HuH-7 (cell line): ENCODE measurements around the gene PRSS56.

Experiments used
- DNase-seq: peaks from one replicate; pipeline ENCODE4 v3.0.0; 2011; ENCODE audit warnings: low spot score

Gene PRSS56

DNA sequence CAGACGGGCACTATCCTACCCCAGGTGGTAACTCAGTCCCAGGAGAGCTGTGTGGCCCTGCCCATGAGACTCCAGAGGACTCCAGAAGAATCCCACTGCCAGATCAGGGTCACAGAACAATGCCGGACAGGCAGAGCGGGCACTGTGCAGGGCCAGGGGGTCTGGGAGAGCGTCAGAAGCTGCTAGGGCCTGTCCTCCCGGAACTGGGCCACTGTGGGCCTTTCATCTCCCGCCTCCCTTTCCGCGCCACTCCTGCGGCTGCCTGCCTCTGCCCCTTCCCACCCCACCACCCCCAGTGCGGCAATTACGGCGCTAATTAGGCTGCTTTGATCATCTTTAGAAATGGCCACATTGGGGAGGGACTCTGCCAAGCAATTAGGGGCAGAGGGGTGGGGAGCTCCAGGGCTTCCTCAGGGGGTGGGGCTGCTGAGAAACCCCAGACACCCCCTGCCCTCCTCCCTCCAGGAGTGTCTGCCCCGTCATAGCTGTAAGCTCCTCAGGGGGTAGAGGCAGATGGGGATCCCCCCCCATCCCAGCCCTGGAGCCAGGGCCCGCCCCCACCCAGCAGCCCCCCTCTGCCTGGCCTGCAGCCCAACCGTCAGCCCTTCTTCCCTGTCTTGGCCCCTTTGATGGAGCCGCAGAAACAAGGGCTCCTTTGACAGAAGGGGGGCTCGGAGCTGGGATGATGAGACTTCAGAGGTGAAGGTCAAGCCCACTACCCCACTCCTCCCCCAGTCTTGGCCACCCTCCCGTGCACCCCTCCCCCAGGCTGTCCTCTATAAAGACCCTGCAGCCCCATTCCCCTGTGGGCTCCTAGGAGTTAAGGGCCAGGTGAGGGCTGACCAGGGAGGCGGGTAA, at the start of gene PRSS56:
Gene PRSS56, plus strand, starts transcription at position 808 of the 858 bp plus-strand sequence. CDS start 211 bp downstream, outside the sequence.
- DNase-seq, result no peak

GRCh38 chr2:232473467-232473890, 46.7 kb upstream of the PRSS56 start:
- no peak for DNase-seq

DNA sequence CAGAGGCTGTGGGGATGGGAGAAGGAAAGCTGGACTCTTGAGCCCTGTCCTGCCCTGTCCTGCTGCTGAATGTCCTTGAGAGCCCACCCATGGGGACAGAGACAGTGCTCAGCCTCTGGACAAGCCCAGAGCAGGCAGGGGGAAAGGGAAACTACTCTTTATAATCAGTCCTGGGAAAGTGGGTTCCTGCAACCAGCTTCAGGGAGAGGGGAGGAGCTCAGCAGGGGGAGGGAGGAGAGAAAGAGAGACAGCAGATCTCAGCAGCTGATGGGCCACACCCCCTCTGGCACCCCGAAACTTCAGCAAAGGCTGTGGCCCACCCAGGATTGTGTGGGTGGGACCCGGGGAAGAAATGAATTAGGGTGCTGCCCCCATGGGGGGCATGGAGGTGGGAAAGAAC, 44.1 kb upstream of the PRSS56 start:
- DNase-seq, result no peak

- no peak for DNase-seq
These were observed 43.4 kb upstream of the PRSS56 start for GRCh38 chr2:232476791-232477190.

- DNase-seq, result no peak
These were observed 42.3 kb upstream of the PRSS56 start for GRCh38 chr2:232477751-232478510.

DNA sequence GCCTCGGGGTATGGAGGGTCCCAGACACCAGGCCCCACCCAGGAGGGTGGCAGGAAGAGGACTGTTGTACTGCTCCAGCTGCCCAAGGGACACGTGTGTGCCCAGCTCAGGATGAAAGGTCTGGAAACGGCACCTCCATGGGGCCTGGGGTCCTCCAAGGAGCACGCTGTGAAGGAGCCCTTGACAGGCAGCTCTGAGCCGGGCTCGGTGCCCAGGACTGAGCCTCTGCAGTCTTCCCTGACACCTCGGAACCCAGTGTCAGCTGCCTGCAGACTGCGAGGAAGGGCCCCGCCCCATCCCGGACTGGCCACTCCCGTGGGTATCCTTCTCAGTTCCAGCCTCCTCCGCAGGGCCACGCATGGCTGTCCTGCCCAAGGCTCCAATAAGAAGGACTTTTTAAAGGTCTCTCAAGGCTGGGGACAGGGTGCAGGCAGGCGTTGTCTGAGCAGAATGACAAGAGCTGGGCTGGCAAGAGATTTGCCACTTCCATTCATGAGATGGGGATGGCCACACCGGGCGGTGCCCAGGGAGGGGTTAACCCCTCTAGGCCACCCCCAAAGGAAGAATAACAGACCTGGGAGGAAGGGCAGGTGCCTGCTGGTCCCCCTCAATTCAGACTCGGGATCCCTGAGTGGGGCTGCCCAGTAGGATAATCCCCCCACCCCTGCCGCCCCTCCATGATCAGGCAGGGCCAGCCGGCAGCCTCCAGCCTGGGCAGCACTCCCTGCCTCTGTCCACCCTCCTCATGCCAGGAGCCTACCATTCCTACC, 41.4 kb upstream of the PRSS56 start:
- DNase-seq, result no peak

GRCh38 chr2:232479341-232480200, 40.6 kb upstream of the PRSS56 start:
- DNase-seq, result peak; percentile 66

- no peak for DNase-seq
These were observed 39.7 kb upstream of the PRSS56 start for GRCh38 chr2:232480201-232481190.

GRCh38 chr2:232481322-232482140, 38.7 kb upstream of the PRSS56 start:
- DNase-seq, result no peak

GRCh38 chr2:232482301-232483238, 37.6 kb upstream of the PRSS56 start:
- DNase-seq, result no peak

DNA sequence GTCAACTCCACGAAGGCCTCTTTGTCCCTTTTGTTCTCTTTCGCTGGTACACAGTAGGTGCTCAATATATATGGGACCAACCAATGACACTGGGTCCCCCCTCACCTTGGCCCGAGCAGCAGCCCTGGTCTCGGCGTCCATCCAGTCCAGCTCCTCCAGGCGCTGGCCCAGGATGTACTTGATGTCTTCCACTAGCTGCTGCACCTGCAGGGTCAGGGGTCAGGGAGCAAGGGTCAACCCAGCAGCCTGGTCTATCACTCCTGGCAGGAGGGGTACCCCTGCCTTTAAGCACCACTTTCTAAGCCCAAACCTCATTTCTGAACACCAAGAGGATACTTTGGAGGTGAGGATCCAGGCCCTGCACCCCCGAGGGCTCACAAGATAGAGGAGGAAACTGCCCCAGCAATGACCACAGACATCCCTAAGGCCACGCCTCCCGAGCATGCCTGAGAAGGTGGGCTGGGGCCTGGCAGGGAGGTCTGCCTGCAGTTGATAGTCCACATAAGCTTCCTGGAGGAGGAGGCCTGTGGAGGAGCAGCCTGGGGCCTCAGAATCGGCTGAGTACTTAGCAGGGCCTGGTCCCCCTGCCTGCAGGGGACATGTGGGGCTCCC, 36.8 kb upstream of the PRSS56 start:
- DNase-seq, result no peak

DNA sequence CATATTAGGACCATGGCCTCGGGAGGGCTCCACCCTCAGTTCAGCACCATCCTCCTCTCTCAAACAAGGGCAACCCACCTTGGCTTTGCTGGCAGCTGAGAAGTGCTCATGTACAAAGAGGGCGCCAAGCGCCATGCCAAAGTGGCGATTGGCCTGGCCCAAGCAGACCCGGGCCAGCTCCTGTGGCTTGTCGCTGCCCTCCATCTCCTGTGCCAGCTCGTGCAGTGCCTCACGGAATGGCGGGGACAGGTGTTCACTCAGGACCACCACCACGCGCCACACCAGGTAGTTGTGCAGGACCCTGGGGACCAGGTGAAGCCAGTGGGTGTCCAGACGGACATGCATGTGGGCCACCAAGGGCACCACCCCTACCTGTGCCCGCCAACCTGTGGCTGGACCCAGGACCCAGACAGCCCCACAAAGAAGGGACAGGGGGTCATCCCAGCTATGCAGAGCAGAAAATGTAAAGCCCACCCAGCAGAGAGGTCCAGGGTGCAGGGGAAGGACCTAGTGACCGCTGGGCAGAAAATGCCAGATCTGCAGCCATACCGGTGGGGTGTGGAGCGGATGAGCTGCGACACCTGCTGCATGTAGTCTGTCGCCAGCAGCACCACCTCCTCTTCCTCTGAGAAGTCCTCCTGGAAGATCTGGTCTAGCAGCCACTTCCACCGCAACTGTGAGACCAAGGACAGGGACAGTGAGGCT, 36.1 kb upstream of the PRSS56 start:
- DNase-seq, result no peak

GRCh38 chr2:232484628-232485347, 35.4 kb upstream of the PRSS56 start:
- DNase-seq, result no peak

GRCh38 chr2:232485348-232485756, 34.8 kb upstream of the PRSS56 start:
- no peak for DNase-seq

DNA sequence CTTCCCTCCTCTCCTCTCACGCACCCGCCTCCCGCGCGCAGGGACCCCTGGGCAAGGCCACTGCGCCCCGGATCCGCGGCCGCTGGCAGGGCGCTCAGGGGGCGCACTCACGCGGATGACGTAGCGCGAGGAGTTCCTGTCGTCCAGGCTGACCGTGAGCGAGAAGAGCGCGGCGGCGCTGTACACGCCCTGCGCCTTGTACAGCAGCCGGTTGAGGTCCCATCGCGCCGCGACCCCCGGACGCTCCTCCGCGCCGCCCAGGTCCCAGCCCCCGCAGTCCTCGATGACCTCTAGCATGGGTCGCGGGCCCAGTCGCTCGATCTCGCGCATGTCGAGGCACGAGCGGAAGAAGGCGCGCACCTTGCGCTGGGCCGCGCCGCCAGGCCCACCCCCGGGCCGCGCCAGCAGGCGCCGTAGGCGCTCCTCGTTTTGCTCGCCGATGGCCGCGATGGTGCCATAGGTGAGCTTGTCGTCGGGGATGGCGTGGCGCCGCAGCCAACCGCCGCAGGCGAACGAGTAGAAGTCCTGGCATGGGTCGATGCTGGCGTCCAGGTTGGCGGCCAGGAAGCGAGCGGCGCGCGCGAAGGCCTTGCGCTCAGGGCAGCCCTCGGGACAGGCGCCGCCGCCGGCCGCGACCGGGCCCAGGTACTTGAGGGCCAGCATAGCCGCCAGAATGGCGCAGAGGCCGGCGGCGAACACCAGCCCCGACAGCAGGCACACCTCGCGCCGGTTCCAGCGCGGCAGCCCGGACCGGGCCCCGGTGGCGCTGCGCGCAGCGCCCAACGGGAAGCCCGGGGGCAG, 34.2 kb upstream of the PRSS56 start:
- no peak for DNase-seq
